ENCODE results near the gene RALGPS1. TPM values are rescaled to one million over a fixed set of nuclear protein-coding genes. Genes with fewer than 3 reads are reported as not detected.
A peak's percentile ranks its signal among the peaks of the same experiment; 100 is the strongest.

The RALGPS1 gene
- total and polyA plus RNA-seq, 2 of the 8 experiments (the other 6 are each of a cell fraction or from before 2014, with no cell fraction given) = 20.0 to 23.5 TPM

- Histone ChIP-seq H3K36me3 (ENCODE audit: control insufficient read depth in 2 of 4, insufficient read depth in 4 of 4, low read length in 3 of 4) (no peaks in the 10 kb centered on the region; a peak in 2 of 8 replicates), H4K20me1 (replicated peaks in 1 of 2; ENCODE audit: control insufficient read depth in 1 of 2, insufficient read depth in 2 of 2, low read length in 2 of 2) (no peaks in the 10 kb centered on the region), H2BK5ac (ENCODE audit: low read depth, low read length) (0 out of 2 replicates have a peak overlapping the region, but pooled peaks have one; percentile 2), H3K9me3 (ENCODE audit: insufficient read depth in 2 of 2, low read depth in 1 of 2, low read length in 1 of 2) (no peaks in the 10 kb centered on the region), H2AFZ (ENCODE audit: low read length) (no peak overlapping the region), H3K18ac (ENCODE audit: extremely low read depth, low read length) (no peak overlapping the region), H4K5ac (ENCODE audit: insufficient read length, low read depth, low read length) (no peak overlapping the region), H2BK12ac (ENCODE audit: low read depth, low read length) (no peak overlapping the region), H3K79me2 (ENCODE audit: control insufficient read depth in 1 of 2, insufficient read depth in 2 of 2, low read length in 2 of 2) (no peaks in the 10 kb centered on the region), H2BK120ac (replicated peaks; ENCODE audit: low read depth, low read length) (no peak overlapping the region), H3K27me3 (replicated peaks in 1 of 4; ENCODE audit: control insufficient read depth in 3 of 4, extremely low read depth in 1 of 4, insufficient read depth in 3 of 4, low read length in 3 of 4) (no peaks in the 10 kb centered on the region), H3K79me1 (ENCODE audit: low read depth, low read length) (no peaks in the 10 kb centered on the region), H4K8ac (ENCODE audit: extremely low read depth, insufficient read depth, low read length) (no peak overlapping the region), H3K9ac (replicated peaks in 1 of 4; ENCODE audit: extremely low read depth in 1 of 4, low read depth in 3 of 4, low read length in 3 of 4) (no peak overlapping the region), H2AK5ac (ENCODE audit: low read depth, low read length) (no peak overlapping the region), H3K14ac (ENCODE audit: insufficient read length) (no peak overlapping the region), H3K23ac (ENCODE audit: insufficient read length) (no peak overlapping the region), H2BK15ac (ENCODE audit: low read length) (no peak overlapping the region), H3K4me2 (ENCODE audit: insufficient read depth in 1 of 2, low read depth in 2 of 2, low read length in 2 of 2) (no peak overlapping the region), H3K4me3 (ENCODE audit: extremely low read depth in 1 of 4, insufficient read depth in 2 of 4, low read depth in 3 of 4, low read length in 4 of 4) (no peak overlapping the region), H3K4ac (replicated peaks; ENCODE audit: insufficient read length, low read depth, low read length) (no peak overlapping the region), H3K4me1 (replicated peaks in 1 of 4; ENCODE audit: control insufficient read depth in 3 of 4, insufficient read depth in 4 of 4, low read length in 3 of 4) (peaks cover 0 to 6% (median 1%) of the 10 kb centered on the region in 4 experiments; a peak in 2 of 7 replicates), H3K27ac (ENCODE audit: low read depth, low read length) (no peak overlapping the region), H2BK20ac (ENCODE audit: low read length) (no peak overlapping the region), H3K56ac (replicated peaks; ENCODE audit: insufficient read length, low read depth, low read length) (no peak overlapping the region), H3K23me2 (ENCODE audit: low read depth, low read length) (no peaks in the 10 kb centered on the region), H4K91ac (replicated peaks; ENCODE audit: insufficient read length, low read length) (no peak overlapping the region)
- ChIA-PET CTCF (ENCODE audit: partially characterized antibody) (interaction anchor here (0.6 to 1.8 kb wide), 8 partner anchors 16 to 317 kb away, joined by 3 to 5 read pairs (median 3); no protein-coding TSS in a partner anchor), POLR2A (ENCODE audit: partially characterized antibody) (interaction anchor here (0.6 kb wide), 1 partner anchor 17 kb away, joined by 3 read pairs; no protein-coding TSS in a partner anchor)
- DNase-seq (ENCODE audit: low read depth in 1 of 2, low spot score in 2 of 2) (no peak), FAIRE-seq (no peak)
- 89% methylated on average over 12 of the region's 12 CpGs; no CpG with 5 or more reads in 1 of the 2 experiments for WGBS, 2 experiments (ENCODE audit: extremely low coverage in 1 of 2, insufficient coverage in 1 of 2, insufficient read length in 1 of 2, insufficient replicate concordance in 2 of 2, low coverage in 1 of 2, low lambda C conversion rate in 2 of 2, missing lambda C conversion rate in 1 of 2)
- TF ChIP-seq NRF1 (IDR thresholded peaks at IDR 0.05; ENCODE audit: low read depth, low read length) (no peak), POLR2AphosphoS5 (IDR thresholded peaks at IDR 0.05; ENCODE audit: low read depth, low read length) (no peak), BACH1 (IDR thresholded peaks at IDR 0.05; ENCODE audit: low read length) (no peak), NANOG (IDR thresholded peaks at IDR 0.05; ENCODE audit: insufficient read depth, low read depth, low read length, poor library complexity, severe bottlenecking) (no peak), ASH2L (IDR thresholded peaks at IDR 0.05; ENCODE audit: low read length) (no peak)
- TF ChIP-seq, protein P1, sequence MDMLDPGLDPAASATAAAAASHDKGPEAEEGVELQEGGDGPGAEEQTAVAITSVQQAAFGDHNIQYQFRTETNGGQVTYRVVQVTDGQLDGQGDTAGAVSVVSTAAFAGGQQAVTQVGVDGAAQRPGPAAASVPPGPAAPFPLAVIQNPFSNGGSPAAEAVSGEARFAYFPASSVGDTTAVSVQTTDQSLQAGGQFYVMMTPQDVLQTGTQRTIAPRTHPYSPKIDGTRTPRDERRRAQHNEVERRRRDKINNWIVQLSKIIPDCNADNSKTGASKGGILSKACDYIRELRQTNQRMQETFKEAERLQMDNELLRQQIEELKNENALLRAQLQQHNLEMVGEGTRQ (IDR thresholded peaks at IDR 0.05; ENCODE audit: low read length) = no peak
- TF ChIP-seq, protein P2, sequence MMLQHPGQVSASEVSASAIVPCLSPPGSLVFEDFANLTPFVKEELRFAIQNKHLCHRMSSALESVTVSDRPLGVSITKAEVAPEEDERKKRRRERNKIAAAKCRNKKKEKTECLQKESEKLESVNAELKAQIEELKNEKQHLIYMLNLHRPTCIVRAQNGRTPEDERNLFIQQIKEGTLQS (IDR thresholded peaks at IDR 0.05; ENCODE audit: insufficient read depth, low read depth, low read length) = no peak
Observed at GRCh38 chr9:127166651-127167524, 252.3 kb downstream of the RALGPS1 start.

Measured in H1 (cell line).